ENCODE measurements around the gene ZSWIM8.
"Not testable (repeated sequence)": the region's sequence is repeated elsewhere in the genome, so short reads cannot be mapped to it uniquely, and the experiment has no call there.

Gene ZSWIM8

GRCh38 chr10:73796035-73796434 is 10.6 kb downstream of the ZSWIM8 start:
- DNase-seq (ENCODE audit: low read depth), result not testable (repeated sequence)

DNA sequence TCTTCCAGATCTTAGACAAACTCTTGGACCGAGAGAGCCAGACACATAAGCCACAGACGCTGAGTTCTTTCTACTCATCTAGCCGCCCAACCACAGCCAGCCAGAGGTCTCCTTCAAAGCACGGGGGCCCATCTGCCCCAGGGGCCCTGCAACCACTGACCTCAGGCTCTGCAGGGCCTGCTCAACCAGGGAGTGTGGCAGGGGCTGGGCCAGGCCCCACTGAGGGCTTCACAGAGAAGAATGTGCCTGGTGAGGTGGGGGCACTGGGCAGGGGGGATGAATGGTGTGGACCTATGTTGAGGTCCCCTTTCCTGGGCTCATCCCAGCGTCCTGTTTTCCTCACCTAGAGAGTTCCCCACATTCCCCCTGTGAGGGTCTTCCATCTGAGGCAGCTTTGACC is 11.4 kb downstream of the ZSWIM8 start:
- DNase-seq (ENCODE audit: low read depth), result no peak

DNA sequence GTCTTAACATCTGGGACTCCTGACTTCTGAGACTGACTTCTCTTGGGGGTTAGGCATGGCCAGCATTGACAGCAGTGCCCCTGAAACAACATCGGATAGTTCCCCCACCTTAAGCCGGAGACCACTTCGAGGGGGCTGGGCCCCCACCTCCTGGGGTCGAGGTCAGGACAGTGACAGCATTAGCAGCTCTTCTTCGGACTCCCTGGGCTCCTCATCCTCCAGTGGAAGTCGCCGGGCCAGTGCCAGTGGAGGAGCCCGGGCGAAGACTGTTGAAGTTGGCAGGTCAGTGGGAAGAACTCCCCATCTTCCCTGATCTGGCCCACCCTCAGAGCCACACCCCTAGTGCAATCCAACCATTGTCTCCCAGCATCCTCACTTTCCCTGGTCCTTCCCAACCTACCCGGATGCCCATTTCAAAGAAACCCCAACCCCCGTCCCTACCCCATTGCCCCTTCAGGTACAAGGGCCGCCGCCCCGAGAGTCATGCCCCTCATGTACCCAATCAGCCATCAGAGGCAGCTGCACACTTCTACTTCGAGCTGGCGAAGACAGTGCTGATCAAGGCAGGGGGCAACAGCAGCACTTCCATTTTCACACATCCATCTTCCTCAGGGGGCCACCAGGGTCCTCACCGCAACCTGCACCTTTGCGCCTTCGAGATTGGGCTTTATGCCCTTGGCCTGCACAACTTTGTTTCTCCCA is 12.1 kb downstream of the ZSWIM8 start:
- DNase-seq (ENCODE audit: low read depth), result no peak

GRCh38 chr10:73798087-73798486 is 12.7 kb downstream of the ZSWIM8 start:
- DNase-seq (ENCODE audit: low read depth), result no peak

DNA sequence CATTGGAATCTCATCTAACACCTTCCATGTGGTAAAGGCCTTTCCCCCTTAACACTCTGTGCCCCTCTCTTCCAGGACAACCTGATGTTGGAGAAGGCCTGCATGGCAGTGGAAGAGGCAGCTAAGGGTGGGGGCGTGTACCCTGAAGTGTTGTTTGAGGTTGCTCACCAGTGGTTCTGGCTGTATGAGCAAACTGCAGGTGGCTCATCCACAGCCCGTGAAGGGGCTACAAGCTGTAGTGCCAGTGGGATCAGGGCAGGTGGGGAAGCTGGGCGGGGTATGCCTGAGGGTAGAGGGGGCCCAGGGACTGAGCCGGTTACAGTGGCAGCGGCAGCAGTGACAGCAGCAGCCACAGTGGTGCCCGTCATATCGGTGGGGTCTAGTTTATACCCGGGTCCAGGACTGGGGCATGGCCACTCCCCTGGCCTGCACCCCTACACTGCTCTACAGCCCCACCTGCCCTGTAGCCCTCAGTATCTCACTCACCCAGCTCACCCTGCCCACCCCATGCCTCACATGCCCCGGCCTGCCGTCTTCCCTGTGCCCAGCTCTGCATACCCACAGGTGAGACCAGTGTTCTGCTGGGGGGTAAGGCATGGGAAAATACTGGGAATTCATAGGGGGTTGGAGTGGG is 13.6 kb downstream of the ZSWIM8 start:
- DNase-seq (ENCODE audit: low read depth), result no peak

DNA sequence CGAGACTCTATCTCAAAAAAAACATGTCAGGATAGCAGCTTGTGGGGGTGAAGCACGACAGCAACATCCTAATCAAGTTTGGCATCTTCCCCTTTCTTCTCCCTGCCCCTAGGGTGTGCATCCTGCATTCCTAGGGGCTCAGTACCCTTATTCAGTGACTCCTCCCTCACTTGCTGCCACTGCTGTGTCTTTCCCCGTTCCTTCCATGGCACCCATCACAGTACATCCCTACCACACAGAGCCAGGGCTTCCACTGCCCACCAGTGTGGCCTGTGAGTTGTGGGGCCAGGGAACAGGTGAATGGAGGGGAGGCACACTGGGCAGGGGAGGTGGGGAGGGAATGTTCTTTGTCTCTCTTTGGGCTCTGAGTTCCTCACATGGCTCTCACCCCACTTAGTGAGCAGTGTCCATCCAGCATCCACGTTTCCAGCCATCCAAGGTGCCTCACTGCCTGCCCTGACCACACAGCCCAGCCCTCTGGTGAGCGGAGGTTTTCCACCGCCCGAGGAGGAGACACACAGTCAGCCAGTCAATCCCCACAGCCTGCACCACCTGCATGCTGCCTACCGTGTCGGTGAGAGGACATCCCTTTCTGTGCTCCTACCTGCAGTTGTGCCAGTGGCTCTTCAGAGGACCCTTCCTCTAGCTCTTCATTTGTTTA is 14.6 kb downstream of the ZSWIM8 start:
- DNase-seq (ENCODE audit: low read depth), result no peak

DNA sequence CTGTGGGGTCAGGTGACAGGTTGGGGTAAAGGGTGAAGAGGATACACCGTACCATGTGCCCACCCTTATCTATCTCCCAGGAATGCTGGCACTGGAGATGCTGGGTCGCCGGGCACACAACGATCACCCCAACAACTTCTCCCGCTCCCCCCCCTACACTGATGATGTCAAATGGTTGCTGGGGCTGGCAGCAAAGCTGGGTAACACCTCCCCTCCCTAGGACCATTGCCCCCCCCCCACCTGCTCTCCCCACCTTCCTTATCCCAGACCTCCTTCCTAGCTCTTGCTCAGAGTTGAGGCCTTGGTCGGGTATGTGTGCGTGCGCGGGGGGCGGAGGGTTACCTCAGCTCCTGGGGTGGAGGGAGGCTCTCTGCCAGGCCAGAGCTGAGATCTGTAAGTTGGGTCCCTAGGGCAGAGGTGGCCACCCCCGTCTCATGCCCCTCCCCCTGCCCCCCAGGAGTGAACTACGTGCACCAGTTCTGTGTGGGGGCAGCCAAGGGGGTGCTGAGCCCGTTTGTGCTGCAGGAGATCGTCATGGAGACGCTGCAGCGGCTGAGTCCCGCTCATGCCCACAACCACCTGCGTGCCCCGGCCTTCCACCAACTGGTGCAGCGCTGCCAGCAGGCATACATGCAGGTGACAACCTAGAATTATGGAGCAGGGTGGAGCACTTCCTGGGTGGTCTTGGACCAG is 15.3 kb downstream of the ZSWIM8 start:
- no peak for DNase-seq (ENCODE audit: low read depth)

GRCh38 chr10:73801253-73801590 is 15.8 kb downstream of the ZSWIM8 start:
- DNase-seq (ENCODE audit: low read depth), result no peak

DNA sequence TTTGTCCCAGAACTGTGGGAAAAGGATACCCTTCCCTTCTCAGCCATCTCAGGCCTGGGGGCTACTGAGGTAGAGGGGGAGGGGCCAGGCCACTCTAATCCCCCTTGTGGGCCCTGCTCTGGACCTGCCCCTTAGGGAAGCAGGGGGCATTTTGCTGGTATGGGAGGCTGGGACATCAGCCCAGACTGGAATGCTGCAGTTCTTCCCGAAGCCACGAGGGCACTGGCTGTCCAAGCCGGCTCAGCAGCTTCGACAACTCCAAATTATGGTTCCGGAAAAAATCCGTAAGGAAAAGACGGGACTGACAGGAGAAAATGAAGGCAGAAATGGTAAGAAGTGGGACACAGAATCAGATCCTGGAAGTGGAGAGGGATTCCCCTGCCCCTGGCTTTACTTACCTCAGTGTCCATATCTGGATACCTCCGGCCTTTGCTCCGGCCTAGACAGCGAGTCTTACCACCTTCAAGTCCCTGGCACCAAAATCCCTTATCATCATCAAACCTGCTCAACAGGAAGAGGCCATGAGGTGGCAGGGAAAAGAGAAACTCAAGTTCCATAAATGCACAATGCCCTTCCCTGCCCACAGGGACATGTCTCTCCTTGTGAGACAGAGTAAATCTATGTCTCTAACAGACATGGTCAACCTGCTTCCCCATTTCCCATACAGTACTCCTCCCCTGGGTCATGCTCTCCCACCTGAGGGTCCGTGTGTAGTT is 17.0 kb downstream of the ZSWIM8 start:
- DNase-seq (ENCODE audit: low read depth), result no peak

GRCh38 chr10:73803680-73804286 is 18.4 kb downstream of the ZSWIM8 start:
- DNase-seq (ENCODE audit: low read depth), result no peak

GRCh38 chr10:73806176-73806950 is 21.0 kb downstream of the ZSWIM8 start:
- DNase-seq (ENCODE audit: low read depth), result no peak

GRCh38 chr10:73807471-73807870 is 22.1 kb downstream of the ZSWIM8 start:
- no peak for DNase-seq (ENCODE audit: low read depth)

DNA sequence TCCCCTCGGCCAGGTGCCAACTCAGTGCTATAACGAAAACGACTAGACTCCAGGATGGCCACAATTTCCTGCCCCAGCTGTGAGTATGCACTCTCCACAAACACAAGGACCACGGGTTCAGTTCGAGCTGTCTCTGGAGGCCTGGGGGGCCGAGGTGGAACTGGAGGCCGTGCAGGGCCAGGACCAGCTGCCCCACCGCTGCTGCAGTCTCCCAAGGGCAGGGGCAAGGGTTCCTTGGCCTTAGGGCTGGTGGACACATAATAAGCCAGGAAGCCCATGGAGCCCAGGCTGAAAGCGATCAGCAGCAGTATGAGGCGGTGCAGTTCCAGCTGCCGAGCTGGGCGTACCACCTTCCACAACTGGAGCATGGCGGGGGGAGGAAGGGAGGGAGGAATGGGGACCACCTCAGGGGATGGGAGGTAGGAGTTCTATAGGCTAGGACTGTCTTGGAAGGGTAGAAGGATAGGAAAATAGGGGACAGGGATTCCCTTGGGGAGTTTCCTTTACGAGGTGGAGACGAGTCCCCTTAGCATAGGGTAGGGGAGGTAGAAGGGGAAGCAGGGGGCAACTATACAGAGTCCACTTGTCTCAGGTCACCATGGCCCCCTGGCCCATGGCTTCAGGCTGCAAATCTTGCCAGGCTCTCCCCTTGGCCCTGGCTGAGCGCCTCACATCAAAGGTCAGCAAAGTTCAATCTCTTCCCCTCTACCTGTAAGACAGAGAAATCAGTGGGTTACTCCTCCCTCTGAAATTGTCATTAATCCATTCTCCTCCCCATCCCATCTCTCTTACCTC is 22.8 kb downstream of the ZSWIM8 start:
- DNase-seq (ENCODE audit: low read depth), result no peak

GRCh38 chr10:73809061-73809818 is 23.8 kb downstream of the ZSWIM8 start:
- no peak for DNase-seq (ENCODE audit: low read depth)

DNA sequence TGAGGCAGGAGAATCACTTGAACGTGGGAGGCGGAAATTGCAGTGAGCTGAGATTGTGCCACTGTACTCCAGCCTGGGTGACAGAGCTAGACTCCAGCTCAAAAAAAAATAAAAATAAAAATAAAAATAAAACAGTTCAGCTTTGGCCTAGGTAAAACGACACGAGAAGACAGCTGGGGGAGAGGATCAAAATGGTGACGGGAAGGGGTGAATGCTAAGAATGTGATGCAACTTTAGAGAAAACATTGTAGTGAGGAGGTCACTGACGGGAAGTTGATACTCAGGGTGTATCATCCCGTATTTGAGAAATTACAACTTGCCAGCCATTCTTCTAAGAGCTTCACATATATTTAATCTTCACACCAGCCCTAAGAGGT is 24.9 kb downstream of the ZSWIM8 start:
- DNase-seq (ENCODE audit: low read depth), result no peak

GRCh38 chr10:73810735-73811465 is 25.5 kb downstream of the ZSWIM8 start:
- DNase-seq (ENCODE audit: low read depth), result peak; percentile 31

DNA sequence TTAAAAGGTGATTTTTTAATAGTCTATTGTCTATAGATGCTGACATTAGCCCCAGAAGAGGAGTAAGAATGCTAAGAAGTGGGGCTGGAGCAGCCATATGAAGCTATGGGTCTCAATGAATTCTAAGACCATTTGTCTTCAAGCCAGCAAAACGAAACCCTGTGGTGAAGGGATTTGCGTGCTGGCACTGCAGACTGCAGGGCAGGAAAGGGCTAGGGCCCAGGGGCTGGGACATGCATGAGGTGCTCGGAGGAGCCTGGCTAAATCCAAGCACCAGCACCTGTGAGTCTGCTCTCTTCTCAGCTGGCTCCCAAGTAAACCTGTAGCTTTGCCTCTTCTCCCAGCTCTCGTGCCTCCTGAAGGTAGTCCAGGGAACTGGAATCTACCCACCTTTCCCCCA is 27.3 kb downstream of the ZSWIM8 start:
- DNase-seq (ENCODE audit: low read depth), result no peak

- DNase-seq (ENCODE audit: low read depth), result no peak
Observed at GRCh38 chr10:73813333-73813732, 27.9 kb downstream of the ZSWIM8 start.
